ENCODE measurements around the gene NTSR1. TPM values are rescaled to one million over a fixed set of nuclear protein-coding genes. Genes with fewer than 3 reads are reported as not detected.

Gene NTSR1
- total and polyA plus RNA-seq, 2 of the 13 experiments (the other 11 are each of a cell fraction or from before 2014, with no cell fraction given): 0.09 to 0.12 TPM

DNA sequence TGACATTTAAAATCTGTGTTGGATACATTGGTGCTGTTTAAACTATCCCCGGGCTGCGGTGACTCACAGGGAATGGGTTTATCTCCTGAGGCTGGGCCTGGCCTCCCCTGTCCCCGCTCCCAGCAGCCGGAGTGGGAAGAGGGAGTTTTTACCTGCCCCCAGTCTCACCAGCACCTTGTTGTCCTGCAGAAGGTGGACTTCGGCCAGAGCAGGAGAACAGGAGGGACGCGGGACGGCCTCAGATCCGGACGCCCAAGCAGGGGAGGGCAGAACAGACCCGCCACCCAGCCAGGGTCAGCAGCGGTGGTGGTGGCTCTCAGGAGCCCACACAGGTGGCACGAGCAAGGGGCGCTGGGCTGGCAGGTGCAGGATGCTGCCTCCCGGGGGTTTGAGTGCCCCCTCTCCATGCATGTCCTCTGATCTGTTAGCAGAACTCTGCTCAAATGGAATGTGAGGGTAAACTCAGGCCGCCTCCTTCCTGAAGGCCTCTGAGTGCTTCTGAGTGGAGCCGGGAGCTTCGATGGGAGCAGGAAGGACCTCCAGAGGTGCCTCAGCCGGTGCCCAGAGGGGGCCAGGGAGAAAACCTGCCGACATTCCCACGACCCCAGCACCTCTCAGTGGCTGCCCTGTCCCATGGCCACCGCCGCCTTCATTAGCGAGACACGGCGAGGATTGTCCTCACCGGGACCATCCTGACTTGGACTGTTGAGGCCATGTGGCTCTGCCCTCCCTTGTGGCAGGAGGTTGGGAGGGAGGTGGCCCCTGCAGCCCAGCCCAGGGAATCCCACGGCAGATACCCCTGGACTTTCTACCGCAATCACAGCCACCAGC is 44.2 kb downstream of the NTSR1 start (continued):
- TF ChIP-seq, protein P1, sequence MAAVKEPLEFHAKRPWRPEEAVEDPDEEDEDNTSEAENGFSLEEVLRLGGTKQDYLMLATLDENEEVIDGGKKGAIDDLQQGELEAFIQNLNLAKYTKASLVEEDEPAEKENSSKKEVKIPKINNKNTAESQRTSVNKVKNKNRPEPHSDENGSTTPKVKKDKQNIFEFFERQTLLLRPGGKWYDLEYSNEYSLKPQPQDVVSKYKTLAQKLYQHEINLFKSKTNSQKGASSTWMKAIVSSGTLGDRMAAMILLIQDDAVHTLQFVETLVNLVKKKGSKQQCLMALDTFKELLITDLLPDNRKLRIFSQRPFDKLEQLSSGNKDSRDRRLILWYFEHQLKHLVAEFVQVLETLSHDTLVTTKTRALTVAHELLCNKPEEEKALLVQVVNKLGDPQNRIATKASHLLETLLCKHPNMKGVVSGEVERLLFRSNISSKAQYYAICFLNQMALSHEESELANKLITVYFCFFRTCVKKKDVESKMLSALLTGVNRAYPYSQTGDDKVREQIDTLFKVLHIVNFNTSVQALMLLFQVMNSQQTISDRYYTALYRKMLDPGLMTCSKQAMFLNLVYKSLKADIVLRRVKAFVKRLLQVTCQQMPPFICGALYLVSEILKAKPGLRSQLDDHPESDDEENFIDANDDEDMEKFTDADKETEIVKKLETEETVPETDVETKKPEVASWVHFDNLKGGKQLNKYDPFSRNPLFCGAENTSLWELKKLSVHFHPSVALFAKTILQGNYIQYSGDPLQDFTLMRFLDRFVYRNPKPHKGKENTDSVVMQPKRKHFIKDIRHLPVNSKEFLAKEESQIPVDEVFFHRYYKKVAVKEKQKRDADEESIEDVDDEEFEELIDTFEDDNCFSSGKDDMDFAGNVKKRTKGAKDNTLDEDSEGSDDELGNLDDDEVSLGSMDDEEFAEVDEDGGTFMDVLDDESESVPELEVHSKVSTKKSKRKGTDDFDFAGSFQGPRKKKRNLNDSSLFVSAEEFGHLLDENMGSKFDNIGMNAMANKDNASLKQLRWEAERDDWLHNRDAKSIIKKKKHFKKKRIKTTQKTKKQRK (IDR thresholded peaks at IDR 0.05; ENCODE audit: low read length): no peak
- TF ChIP-seq GTF2F1 (IDR thresholded peaks at IDR 0.05; ENCODE audit: low read length) (no peak), NR2F1 (CRISPR knock-in tag; IDR thresholded peaks at IDR 0.05) (no peak), HNRNPUL1 (IDR thresholded peaks at IDR 0.05; ENCODE audit: low read depth, low read length) (no peak), ZNF776 (CRISPR knock-in tag; IDR thresholded peaks at IDR 0.05) (0 out of 2 replicates have a peak, but pooled peaks have one; percentile 48), HNRNPLL (IDR thresholded peaks at IDR 0.05; ENCODE audit: low read depth, low read length, poor library complexity, severe bottlenecking) (peak; percentile 36), NCOA1 (CRISPR knock-in tag; IDR thresholded peaks at IDR 0.05) (no peak), ZMYM3 (CRISPR knock-in tag; IDR thresholded peaks at IDR 0.05) (no peak), NR2F6 (IDR thresholded peaks at IDR 0.05) (no peak), NR2F6 (CRISPR knock-in tag; IDR thresholded peaks at IDR 0.05) (0 out of 2 replicates have a peak, but pooled peaks have one; percentile 13)
- TF ChIP-seq, protein P2, sequence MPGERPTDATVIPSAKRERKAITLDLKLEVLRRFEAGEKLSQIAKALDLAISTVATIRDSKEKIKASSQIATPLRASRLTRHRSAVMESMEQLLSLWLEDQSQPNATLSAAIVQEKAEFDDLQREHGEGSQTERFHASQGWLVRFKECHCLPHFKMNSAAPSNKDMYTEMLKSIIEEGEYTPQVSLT (CRISPR knock-in tag; IDR thresholded peaks at IDR 0.05; ENCODE audit: borderline replicate concordance, low read depth): no peak
- TF ChIP-seq, protein P3, sequence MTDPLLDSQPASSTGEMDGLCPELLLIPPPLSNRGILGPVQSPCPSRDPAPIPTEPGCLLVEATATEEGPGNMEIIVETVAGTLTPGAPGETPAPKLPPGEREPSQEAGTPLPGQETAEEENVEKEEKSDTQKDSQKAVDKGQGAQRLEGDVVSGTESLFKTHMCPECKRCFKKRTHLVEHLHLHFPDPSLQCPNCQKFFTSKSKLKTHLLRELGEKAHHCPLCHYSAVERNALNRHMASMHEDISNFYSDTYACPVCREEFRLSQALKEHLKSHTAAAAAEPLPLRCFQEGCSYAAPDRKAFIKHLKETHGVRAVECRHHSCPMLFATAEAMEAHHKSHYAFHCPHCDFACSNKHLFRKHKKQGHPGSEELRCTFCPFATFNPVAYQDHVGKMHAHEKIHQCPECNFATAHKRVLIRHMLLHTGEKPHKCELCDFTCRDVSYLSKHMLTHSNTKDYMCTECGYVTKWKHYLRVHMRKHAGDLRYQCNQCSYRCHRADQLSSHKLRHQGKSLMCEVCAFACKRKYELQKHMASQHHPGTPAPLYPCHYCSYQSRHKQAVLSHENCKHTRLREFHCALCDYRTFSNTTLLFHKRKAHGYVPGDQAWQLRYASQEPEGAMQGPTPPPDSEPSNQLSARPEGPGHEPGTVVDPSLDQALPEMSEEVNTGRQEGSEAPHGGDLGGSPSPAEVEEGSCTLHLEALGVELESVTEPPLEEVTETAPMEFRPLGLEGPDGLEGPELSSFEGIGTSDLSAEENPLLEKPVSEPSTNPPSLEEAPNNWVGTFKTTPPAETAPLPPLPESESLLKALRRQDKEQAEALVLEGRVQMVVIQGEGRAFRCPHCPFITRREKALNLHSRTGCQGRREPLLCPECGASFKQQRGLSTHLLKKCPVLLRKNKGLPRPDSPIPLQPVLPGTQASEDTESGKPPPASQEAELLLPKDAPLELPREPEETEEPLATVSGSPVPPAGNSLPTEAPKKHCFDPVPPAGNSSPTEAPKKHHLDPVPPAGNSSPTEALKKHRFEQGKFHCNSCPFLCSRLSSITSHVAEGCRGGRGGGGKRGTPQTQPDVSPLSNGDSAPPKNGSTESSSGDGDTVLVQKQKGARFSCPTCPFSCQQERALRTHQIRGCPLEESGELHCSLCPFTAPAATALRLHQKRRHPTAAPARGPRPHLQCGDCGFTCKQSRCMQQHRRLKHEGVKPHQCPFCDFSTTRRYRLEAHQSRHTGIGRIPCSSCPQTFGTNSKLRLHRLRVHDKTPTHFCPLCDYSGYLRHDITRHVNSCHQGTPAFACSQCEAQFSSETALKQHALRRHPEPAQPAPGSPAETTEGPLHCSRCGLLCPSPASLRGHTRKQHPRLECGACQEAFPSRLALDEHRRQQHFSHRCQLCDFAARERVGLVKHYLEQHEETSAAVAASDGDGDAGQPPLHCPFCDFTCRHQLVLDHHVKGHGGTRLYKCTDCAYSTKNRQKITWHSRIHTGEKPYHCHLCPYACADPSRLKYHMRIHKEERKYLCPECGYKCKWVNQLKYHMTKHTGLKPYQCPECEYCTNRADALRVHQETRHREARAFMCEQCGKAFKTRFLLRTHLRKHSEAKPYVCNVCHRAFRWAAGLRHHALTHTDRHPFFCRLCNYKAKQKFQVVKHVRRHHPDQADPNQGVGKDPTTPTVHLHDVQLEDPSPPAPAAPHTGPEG (CRISPR knock-in tag; IDR thresholded peaks at IDR 0.05): no peak
- TF ChIP-seq, protein P4, sequence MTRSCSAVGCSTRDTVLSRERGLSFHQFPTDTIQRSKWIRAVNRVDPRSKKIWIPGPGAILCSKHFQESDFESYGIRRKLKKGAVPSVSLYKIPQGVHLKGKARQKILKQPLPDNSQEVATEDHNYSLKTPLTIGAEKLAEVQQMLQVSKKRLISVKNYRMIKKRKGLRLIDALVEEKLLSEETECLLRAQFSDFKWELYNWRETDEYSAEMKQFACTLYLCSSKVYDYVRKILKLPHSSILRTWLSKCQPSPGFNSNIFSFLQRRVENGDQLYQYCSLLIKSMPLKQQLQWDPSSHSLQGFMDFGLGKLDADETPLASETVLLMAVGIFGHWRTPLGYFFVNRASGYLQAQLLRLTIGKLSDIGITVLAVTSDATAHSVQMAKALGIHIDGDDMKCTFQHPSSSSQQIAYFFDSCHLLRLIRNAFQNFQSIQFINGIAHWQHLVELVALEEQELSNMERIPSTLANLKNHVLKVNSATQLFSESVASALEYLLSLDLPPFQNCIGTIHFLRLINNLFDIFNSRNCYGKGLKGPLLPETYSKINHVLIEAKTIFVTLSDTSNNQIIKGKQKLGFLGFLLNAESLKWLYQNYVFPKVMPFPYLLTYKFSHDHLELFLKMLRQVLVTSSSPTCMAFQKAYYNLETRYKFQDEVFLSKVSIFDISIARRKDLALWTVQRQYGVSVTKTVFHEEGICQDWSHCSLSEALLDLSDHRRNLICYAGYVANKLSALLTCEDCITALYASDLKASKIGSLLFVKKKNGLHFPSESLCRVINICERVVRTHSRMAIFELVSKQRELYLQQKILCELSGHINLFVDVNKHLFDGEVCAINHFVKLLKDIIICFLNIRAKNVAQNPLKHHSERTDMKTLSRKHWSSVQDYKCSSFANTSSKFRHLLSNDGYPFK (CRISPR knock-in tag; IDR thresholded peaks at IDR 0.05; ENCODE audit: borderline replicate concordance): no peak
